CD4-positive, alpha-beta memory T cell (primary cell): ENCODE data around the gene NARS2. TPM values are rescaled to one million over a fixed set of nuclear protein-coding genes. Genes with fewer than 3 reads are reported as not detected.

Experiments used
- CTCF ChIA-PET: fragments of 350-600 bp; sonication (Branson Sonifier 250); formaldehyde crosslinking; loops from one replicate; lab custom pipeline; 2021; ENCODE audit warnings: inconsistent platforms; ENCODE audit not compliant: partially characterized antibody; lab: Charles Lee
- POLR2A ChIA-PET: fragments of 350-600 bp; sonication (Branson Sonifier 250); formaldehyde crosslinking; loops from one replicate; lab custom pipeline; 2021; ENCODE audit not compliant: partially characterized antibody; lab: Charles Lee
- DNase-seq, 5 donors: peaks; one replicate each; pipeline versions ENCODE4 v3.0.0 to v3.0.0-alpha.2; 2020 to 2022; ENCODE audit warnings: mixed read lengths in 1 of 5
- H3K27ac ChIP-seq: one replicate; pipeline ENCODE4 v1.7.0; 2013; ENCODE audit warnings: low read depth, low read length
- H3K27me3 ChIP-seq: 2 replicates; pipeline ENCODE4 v1.7.0; 2013; ENCODE audit warnings: mild to moderate bottlenecking, low read length, moderate library complexity; ENCODE audit not compliant: insufficient read depth
- H3K36me3 ChIP-seq: 2 replicates; pipeline ENCODE4 v1.7.0; 2013; ENCODE audit warnings: mild to moderate bottlenecking, low read length, moderate library complexity; ENCODE audit not compliant: insufficient read depth
- H3K4me1 ChIP-seq: 2 replicates; pipeline ENCODE4 v1.7.0; 2013; ENCODE audit warnings: mild to moderate bottlenecking, low read length, moderate library complexity; ENCODE audit not compliant: insufficient read depth
- H3K4me3 ChIP-seq, 2 donors: one replicate each; pipeline ENCODE4 v1.7.0; 2013; ENCODE audit warnings: low read length in 2 of 2, mild to moderate bottlenecking in 1 of 2
- H3K9me3 ChIP-seq, 2 donors: one replicate each; pipeline ENCODE4 v1.7.0; 2013; ENCODE audit warnings: low read length in 2 of 2, control low read depth in 1 of 2; ENCODE audit not compliant: control insufficient read depth in 1 of 2
- H3K27ac Mint-ChIP-seq, 7 donors: one replicate each; pipeline ENCODE4 v1.8.0; 2020 to 2021; ENCODE audit warnings: mixed read lengths in 7 of 7, mild to moderate bottlenecking in 6 of 7, inconsistent platforms in 3 of 7, moderate library complexity in 3 of 7
- H3K27me3 Mint-ChIP-seq, 2 donors: one replicate each; pipeline ENCODE4 v1.8.0; 2020 to 2021; ENCODE audit warnings: mixed read lengths in 2 of 2
- H3K36me3 Mint-ChIP-seq, 2 donors: one replicate each; pipeline ENCODE4 v1.8.0; 2020 to 2021; ENCODE audit warnings: mixed read lengths in 2 of 2, inconsistent platforms in 1 of 2, mild to moderate bottlenecking in 1 of 2
- H3K4me1 Mint-ChIP-seq, 4 donors: one replicate each; pipeline ENCODE4 v1.8.0; 2020 to 2021; ENCODE audit warnings: mixed read lengths in 4 of 4, mild to moderate bottlenecking in 1 of 4
- H3K4me3 Mint-ChIP-seq, 8 donors: one replicate each; pipeline ENCODE4 v1.8.0; 2020 to 2021; ENCODE audit warnings: mixed read lengths in 8 of 8, mild to moderate bottlenecking in 7 of 8, moderate library complexity in 6 of 8, inconsistent platforms in 3 of 8
- H3K9me3 Mint-ChIP-seq, 8 donors: one replicate each; pipeline ENCODE4 v1.8.0; 2020 to 2021; ENCODE audit warnings: mixed read lengths in 8 of 8, mild to moderate bottlenecking in 5 of 8, inconsistent platforms in 3 of 8, moderate library complexity in 1 of 8
- intact Hi-C: fragments of 100-400 bp; cut with micrococcal nuclease; formaldehyde crosslinking; loops from one replicate; pipeline ENCODE4 v1.15.1; 2023
- polyA plus RNA-seq, 2 donors: library from polyadenylated mRNA; unstranded; fragments of 300-500 nt; fragmentation: Illumina TruSeq; gene quantifications; one replicate each; pipeline ENCODE4 v1.2.3, GENCODE V29; 2021
- total RNA-seq, 2 experiments: library from RNA; stranded (reverse); gene quantifications; one replicate each; pipeline ENCODE4 v1.2.3, GENCODE V29; 2021

NARS2 gene
- total and polyA plus RNA-seq, 4 experiments from 2014 or later, result 14.3 to 18.4 (median 16.7) TPM

- CTCF ChIA-PET, result interaction anchor here (1.5 kb wide), 1 partner anchor 28 kb away, joined by 6 read pairs; no protein-coding TSS in a partner anchor
- POLR2A ChIA-PET, result interaction anchor here (0.6 kb wide), 1 partner anchor 217 kb away, joined by 3 read pairs; no protein-coding TSS in a partner anchor
- Histone ChIP-seq H3K27ac (no peak overlapping the region), H3K9me3 (no peaks in the 10 kb centered on the region), H3K4me3 (no peak overlapping the region), H3K4me1 (no peaks in the 10 kb centered on the region), H3K27me3 (no peaks in the 10 kb centered on the region), H3K36me3 (no peaks in the 10 kb centered on the region)
- H3K36me3 Mint-ChIP-seq, result peaks cover 20 to 26% of the 10 kb centered on the region in 2 donors
- no peak for DNase-seq
- H3K9me3 Mint-ChIP-seq, result no peaks in the 10 kb centered on the region
- no peak overlapping the region for H3K27ac Mint-ChIP-seq
- H3K27me3 Mint-ChIP-seq, result no peaks in the 10 kb centered on the region
- H3K4me3 Mint-ChIP-seq, result no peak overlapping the region
- no peaks in the 10 kb centered on the region for H3K4me1 Mint-ChIP-seq
- intact Hi-C loops, result no loop called here
Measured at GRCh38 chr11:78535920-78536319, 38.7 kb downstream of the NARS2 start.

GRCh38 chr11:78535027-78535426 lies 39.6 kb downstream of the NARS2 start:
- Histone ChIP-seq H3K36me3 (no peaks in the 10 kb centered on the region), H3K27me3 (no peaks in the 10 kb centered on the region), H3K4me1 (no peaks in the 10 kb centered on the region), H3K9me3 (no peaks in the 10 kb centered on the region), H3K27ac (no peak overlapping the region), H3K4me3 (no peak overlapping the region)
- Mint-ChIP-seq H3K27ac (no peak overlapping the region), H3K36me3 (peaks cover 20 to 26% of the 10 kb centered on the region in 2 donors), H3K4me3 (no peak overlapping the region), H3K9me3 (no peaks in the 10 kb centered on the region), H3K4me1 (no peaks in the 10 kb centered on the region), H3K27me3 (no peaks in the 10 kb centered on the region)
- DNase-seq, result peak in 1 of 5 donors; percentile 9
- intact Hi-C loops, result no loop called here
- CTCF ChIA-PET, result no interaction called here
- POLR2A ChIA-PET, result no interaction called here

- ChIA-PET POLR2A (no interaction called here), CTCF (no interaction called here)
- no peaks in the 10 kb centered on the region for H3K4me1 Mint-ChIP-seq
- DNase-seq, result no peak
- H3K9me3 ChIP-seq, result no peaks in the 10 kb centered on the region
- no peaks in the 10 kb centered on the region for H3K9me3 Mint-ChIP-seq
- H3K4me3 Mint-ChIP-seq, result no peak overlapping the region
- H3K36me3 ChIP-seq, result no peaks in the 10 kb centered on the region
- H3K27ac ChIP-seq, result no peak overlapping the region
- no peaks in the 10 kb centered on the region for H3K27me3 Mint-ChIP-seq
- peak overlapping the region in 1 of 7 donors; percentile 44 for H3K27ac Mint-ChIP-seq
- H3K4me3 ChIP-seq, result no peak overlapping the region
- no peaks in the 10 kb centered on the region for H3K4me1 ChIP-seq
- peaks cover 15 to 21% of the 10 kb centered on the region in 2 donors for H3K36me3 Mint-ChIP-seq
- intact Hi-C loops, result no loop called here
- H3K27me3 ChIP-seq, result no peaks in the 10 kb centered on the region
Measured at GRCh38 chr11:78533399-78533798, 41.3 kb downstream of the NARS2 start.

- Mint-ChIP-seq H3K27ac (no peak overlapping the region), H3K36me3 (peaks cover 12 to 17% of the 10 kb centered on the region in 2 donors), H3K9me3 (no peaks in the 10 kb centered on the region), H3K4me3 (no peak overlapping the region), H3K4me1 (no peaks in the 10 kb centered on the region), H3K27me3 (no peaks in the 10 kb centered on the region)
- ChIA-PET CTCF (no interaction called here), POLR2A (no interaction called here)
- Histone ChIP-seq H3K9me3 (no peaks in the 10 kb centered on the region), H3K27me3 (no peaks in the 10 kb centered on the region), H3K4me1 (no peaks in the 10 kb centered on the region), H3K36me3 (no peaks in the 10 kb centered on the region), H3K4me3 (no peak overlapping the region), H3K27ac (no peak overlapping the region)
- intact Hi-C loops, result no loop called here
- DNase-seq, result no peak
Measured at GRCh38 chr11:78532991-78533390, 41.7 kb downstream of the NARS2 start.

- Histone ChIP-seq H3K27ac (no peak overlapping the region), H3K36me3 (no peaks in the 10 kb centered on the region), H3K4me3 (no peak overlapping the region), H3K9me3 (no peaks in the 10 kb centered on the region), H3K4me1 (no peaks in the 10 kb centered on the region), H3K27me3 (no peaks in the 10 kb centered on the region)
- CTCF ChIA-PET, result no interaction called here
- no peak for DNase-seq
- H3K4me1 Mint-ChIP-seq, result peaks cover 0 to 2% (median 0%) of the 10 kb centered on the region in 4 donors
- intact Hi-C loops, result no loop called here
- peaks cover 11 to 12% of the 10 kb centered on the region in 2 donors for H3K36me3 Mint-ChIP-seq
- POLR2A ChIA-PET, result no interaction called here
- H3K9me3 Mint-ChIP-seq, result no peaks in the 10 kb centered on the region
- H3K4me3 Mint-ChIP-seq, result no peak overlapping the region
- no peak overlapping the region for H3K27ac Mint-ChIP-seq
- no peaks in the 10 kb centered on the region for H3K27me3 Mint-ChIP-seq
Measured at GRCh38 chr11:78526497-78527146, 48.0 kb downstream of the NARS2 start.

- Histone ChIP-seq H3K4me1 (no peaks in the 10 kb centered on the region), H3K9me3 (no peaks in the 10 kb centered on the region), H3K4me3 (no peak overlapping the region), H3K36me3 (no peaks in the 10 kb centered on the region), H3K27ac (no peak overlapping the region), H3K27me3 (no peaks in the 10 kb centered on the region)
- H3K27ac Mint-ChIP-seq, result no peak overlapping the region
- H3K36me3 Mint-ChIP-seq, result peaks cover 11 to 12% of the 10 kb centered on the region in 2 donors
- DNase-seq, result no peak
- peaks cover 0 to 2% (median 0%) of the 10 kb centered on the region in 4 donors for H3K4me1 Mint-ChIP-seq
- no peak overlapping the region for H3K4me3 Mint-ChIP-seq
- ChIA-PET POLR2A (no interaction called here), CTCF (no interaction called here)
- intact Hi-C loops, result no loop called here
- H3K9me3 Mint-ChIP-seq, result no peaks in the 10 kb centered on the region
- no peaks in the 10 kb centered on the region for H3K27me3 Mint-ChIP-seq
Measured at GRCh38 chr11:78525720-78526119, 48.9 kb downstream of the NARS2 start.

GRCh38 chr11:78520230-78520629 lies 54.4 kb downstream of the NARS2 start:
- ChIA-PET POLR2A (no interaction called here), CTCF (no interaction called here)
- H3K9me3 ChIP-seq, result no peaks in the 10 kb centered on the region
- Mint-ChIP-seq H3K4me3 (no peak overlapping the region), H3K36me3 (peaks cover 7 to 30% of the 10 kb centered on the region in 2 donors), H3K4me1 (peaks cover 0 to 4% (median under 1%) of the 10 kb centered on the region in 4 donors), H3K27me3 (no peaks in the 10 kb centered on the region), H3K9me3 (no peaks in the 10 kb centered on the region), H3K27ac (peak overlapping the region in 1 of 7 donors; percentile 57)
- intact Hi-C loops, result no loop called here
- no peaks in the 10 kb centered on the region for H3K27me3 ChIP-seq
- H3K36me3 ChIP-seq, result no peaks in the 10 kb centered on the region
- no peak overlapping the region for H3K27ac ChIP-seq
- DNase-seq, result no peak
- H3K4me1 ChIP-seq, result no peaks in the 10 kb centered on the region
- no peak overlapping the region for H3K4me3 ChIP-seq
